HEK293 (cell line): ENCODE results near the gene MAP3K7.

Source experiments
- CTCF ChIP-seq: fragments of 450-650 bp; formaldehyde crosslinking; IDR thresholded peaks from 2 replicates; pipeline ENCODE4 v1.5.1; 2016; ENCODE audit warnings: missing biosample characterization, missing genetic modification characterization
- SALL2 ChIP-seq: fragments of 450-650 bp; formaldehyde crosslinking; IDR thresholded peaks from 2 replicates; pipeline ENCODE4 v1.5.0; 2017; ENCODE audit warnings: missing biosample characterization, mild to moderate bottlenecking, missing genetic modification characterization, borderline replicate concordance
- YY2 ChIP-seq: fragments of 450-650 bp; formaldehyde crosslinking; IDR thresholded peaks from 2 replicates; pipeline ENCODE4 v1.5.1; 2016; ENCODE audit warnings: missing biosample characterization, missing genetic modification characterization
- ZBTB20 ChIP-seq: fragments of 450-650 bp; formaldehyde crosslinking; IDR thresholded peaks from 2 replicates; pipeline ENCODE4 v1.5.1; 2016; ENCODE audit warnings: missing biosample characterization, missing genetic modification characterization
- ZNF114 ChIP-seq: fragments of 450-650 bp; formaldehyde crosslinking; IDR thresholded peaks from 2 replicates; pipeline ENCODE4 v1.5.0; 2017; ENCODE audit warnings: missing biosample characterization, missing genetic modification characterization
- ZNF132 ChIP-seq: fragments of 450-650 bp; formaldehyde crosslinking; IDR thresholded peaks from 2 replicates; pipeline ENCODE4 v1.5.1; 2017; ENCODE audit warnings: missing biosample characterization, missing genetic modification characterization, borderline replicate concordance
- ZNF561 ChIP-seq: fragments of 450-650 bp; IDR thresholded peaks from 2 replicates; pipeline ENCODE4 v1.5.1; 2018; ENCODE audit warnings: missing biosample characterization, missing genetic modification characterization, borderline replicate concordance
- ZNF629 ChIP-seq: fragments of 450-650 bp; formaldehyde crosslinking; IDR thresholded peaks from 2 replicates; pipeline ENCODE4 v1.5.1; 2017; ENCODE audit warnings: missing biosample characterization, missing genetic modification characterization
- ZNF776 ChIP-seq: fragments of 450-650 bp; formaldehyde crosslinking; IDR thresholded peaks from 2 replicates; pipeline ENCODE4 v1.5.0; 2017; ENCODE audit warnings: missing biosample characterization, missing genetic modification characterization, borderline replicate concordance
- ZSCAN5A ChIP-seq: fragments of 450-650 bp; formaldehyde crosslinking; IDR thresholded peaks from 2 replicates; pipeline ENCODE4 v1.5.1; 2016; ENCODE audit warnings: missing biosample characterization, missing genetic modification characterization

DNA sequence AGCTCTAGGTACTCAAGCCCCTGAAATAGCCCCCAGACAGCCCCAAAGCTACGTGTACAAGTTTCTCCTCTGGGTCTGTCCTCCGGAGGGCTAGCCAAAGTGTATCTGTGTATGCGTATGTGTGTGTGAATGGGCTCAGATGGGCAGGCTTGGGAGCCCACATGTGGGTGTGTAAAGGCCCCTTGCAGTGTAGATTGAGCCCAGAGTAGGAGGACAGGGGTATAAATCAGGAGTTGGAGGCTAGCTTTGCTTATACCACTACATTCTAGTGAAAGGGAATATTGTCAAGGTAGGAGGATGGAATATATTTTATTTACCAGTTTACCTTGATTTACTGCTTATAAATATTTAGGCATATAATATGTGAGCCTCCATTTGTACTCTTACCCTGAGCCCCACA is 9.0 kb upstream of the MAP3K7 start:
- TF ChIP-seq CTCF (tag by site-specific recombination) (no peak), ZNF561 (tag by site-specific recombination) (no peak), ZBTB20 (tag by site-specific recombination) (no peak), ZNF776 (no peak), YY2 (no peak), ZNF114 (tag by site-specific recombination) (no peak), ZNF132 (tag by site-specific recombination) (no peak), ZSCAN5A (no peak), ZNF629 (tag by site-specific recombination) (no peak), SALL2 (tag by site-specific recombination) (no peak)
